ENCODE measurements around the gene ZCCHC12. TPM values are rescaled to one million over a fixed set of nuclear protein-coding genes. Genes with fewer than 3 reads are reported as not detected.
A peak's percentile ranks its signal among the peaks of the same experiment; 100 is the strongest.
"Not testable (repeated sequence)": the region's sequence is repeated elsewhere in the genome, so short reads cannot be mapped to it uniquely, and the experiment has no call there.

Gene ZCCHC12
- polyA plus RNA-seq (ENCODE audit: insufficient read length in 4 of 4) = 1 to 10 TPM; 1.1 to 1.4 (median 1.2) TPM

DNA sequence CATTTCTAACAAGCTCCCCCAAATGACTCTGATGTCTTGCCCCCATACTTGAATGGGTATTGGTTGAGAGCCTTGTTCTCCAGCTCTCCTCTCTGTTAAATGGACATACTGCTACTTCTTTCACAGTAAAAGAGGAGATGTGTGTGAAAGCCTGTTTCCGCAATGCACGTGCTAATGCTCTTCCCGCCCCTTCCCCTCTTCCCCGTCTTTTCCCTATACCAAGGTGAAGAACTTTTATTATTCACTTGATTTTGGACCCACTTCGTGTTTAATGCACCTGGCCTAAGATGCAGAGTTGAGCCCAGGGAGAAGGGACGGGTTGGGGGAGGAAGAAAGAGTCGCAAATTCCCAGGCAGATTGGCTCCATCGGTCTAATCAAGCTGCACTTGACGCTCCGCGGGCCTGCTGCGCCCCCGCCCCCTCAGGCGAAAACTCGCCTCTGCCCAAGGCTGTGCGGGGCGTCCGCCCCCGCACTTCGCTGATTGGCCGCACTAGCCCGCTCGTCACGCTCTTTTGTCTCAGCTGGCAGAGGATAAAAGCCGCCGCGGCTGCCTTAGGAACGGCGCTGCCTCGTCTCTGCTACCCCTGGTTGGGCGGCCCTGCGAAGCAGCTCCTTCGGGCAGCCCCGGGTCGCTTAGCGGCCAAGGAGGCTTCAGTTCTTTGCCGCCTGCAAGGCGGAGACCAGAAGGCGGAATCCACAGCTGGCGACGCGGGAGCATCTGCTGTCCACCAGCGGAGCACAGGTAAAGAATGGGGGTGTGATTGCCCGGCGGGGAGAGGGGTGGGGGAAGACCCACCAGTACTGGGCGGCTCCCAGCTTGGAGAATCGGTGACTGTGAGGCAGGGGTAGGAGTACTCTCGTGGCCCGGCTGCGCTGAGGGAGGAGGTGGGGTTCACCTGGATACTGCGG is at the start of gene ZCCHC12:
TSS of gene ZCCHC12 (plus strand) at position 562 of the 910 bp plus-strand sequence. CDS start 1,421 bp downstream, outside the sequence.
- peak in 2 of 4 donors; percentile 42 to 49 for DNase-seq (ENCODE audit: low read depth in 4 of 4, low spot score in 2 of 4)

DNA sequence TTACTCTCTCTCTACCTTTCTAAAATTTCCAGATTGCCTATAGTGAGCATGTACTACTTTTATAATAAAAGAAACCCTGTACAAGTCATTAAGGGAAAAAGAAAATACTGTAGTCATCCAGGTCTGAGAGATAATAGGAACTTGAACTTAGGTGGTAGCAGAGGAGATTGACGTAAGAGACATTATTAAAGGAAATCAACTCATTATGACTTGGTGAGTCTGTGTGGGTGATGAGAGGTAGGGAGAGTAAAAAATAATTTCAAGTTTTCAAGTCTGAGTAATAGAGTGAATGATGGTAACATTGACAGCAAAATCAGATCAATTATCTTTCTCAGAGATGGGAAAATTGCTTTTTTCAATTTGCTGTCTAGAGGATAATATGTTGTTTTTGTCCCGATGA is 44.0 kb upstream of the ZCCHC12 start:
- no peak for DNase-seq (ENCODE audit: low read depth in 4 of 4, low spot score in 2 of 4)

DNA sequence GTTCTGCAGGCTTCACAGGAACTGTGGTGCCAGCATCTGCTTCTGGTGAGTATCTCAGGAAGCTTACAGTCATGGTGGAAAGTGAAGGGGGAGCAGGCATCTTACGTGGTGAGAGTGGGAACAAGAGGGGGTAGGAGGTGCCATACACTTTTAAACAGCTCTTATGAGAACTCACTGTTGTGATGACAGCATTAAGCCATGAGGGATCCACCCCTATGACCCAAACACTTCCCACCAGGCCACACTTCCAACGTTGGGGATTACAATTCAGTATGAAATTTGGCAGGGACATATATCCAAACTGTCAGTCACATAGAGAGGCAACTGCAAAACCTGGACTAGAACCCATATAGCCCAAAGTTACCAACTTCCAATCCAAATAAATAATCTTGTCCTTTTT is 43.1 kb upstream of the ZCCHC12 start:
- DNase-seq (ENCODE audit: low read depth in 4 of 4, low spot score in 2 of 4) = no peak

DNA sequence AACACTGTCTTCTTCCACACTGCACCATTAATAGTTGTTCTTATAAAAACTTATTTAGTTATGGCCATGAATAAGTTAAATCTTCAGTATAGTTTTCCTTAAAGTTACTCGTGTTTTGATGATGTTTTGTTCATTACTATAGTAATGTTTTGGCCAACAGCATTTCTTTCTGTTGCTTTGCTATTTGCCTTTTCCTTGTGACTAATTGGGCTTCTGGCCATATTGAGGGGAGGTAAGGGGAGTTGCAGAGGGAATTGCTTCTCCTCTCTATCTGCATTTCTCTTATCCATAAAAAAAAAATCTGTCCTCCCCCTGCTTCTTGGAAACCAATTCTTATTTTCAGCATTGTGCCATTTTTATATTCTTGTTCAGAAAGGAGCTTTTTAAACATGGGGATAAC is 42.7 kb upstream of the ZCCHC12 start:
- no peak for DNase-seq (ENCODE audit: low read depth in 4 of 4, low spot score in 2 of 4)

DNA sequence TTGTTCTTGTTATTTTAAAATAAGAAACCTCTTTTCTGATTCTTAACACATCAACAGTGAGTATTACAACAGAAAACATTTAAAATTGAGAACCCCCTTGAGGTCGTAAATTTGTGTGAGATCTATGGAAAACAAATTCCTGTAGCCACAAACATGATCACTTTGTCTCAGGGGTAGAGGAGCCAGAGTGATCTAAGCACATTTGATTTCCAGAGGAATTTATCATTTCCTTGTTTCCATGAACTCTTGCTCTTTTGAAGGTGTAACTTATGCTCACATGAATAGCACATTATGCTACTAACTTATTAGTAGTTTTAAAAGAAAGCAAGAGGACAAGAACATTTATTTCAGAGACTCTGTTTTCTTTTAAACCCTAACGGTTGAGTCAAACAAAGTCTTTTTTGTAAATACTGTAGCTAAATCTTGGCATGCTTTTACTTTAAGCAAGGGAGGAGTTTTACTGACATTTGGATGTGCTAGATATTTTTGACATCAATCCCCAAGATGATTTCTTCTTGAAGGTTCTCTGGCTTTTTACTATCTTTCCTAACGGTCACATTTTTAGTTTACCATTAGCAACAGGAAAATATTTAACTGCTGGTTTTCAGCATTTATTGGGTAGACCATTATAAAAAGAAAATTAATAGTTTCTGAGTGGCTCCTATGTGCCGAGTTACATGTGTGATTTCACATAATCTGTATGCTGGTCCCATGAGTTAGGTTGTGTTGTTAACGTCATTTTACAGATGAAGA is 27.9 kb upstream of the ZCCHC12 start:
- no peak for DNase-seq (ENCODE audit: low read depth in 4 of 4, low spot score in 2 of 4)

DNA sequence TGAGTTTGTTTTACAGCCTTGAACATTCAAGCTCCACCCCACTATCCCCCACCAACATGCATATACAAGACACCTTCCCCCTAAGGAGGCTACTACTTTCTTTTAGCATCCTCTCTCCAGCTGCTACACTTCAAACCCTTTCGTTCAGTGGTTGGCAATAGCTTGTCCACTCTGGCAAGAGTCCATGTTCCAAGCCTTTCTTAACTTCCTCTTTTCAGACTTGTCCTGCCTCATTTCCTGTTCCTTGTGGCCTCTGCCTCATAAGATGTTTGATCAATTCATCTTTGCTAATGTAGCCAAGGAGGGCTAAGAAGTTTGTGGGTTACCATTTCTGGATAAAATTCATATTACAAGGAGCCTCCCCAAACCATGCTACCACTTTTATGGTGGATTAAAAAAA is 20.8 kb upstream of the ZCCHC12 start:
- DNase-seq (ENCODE audit: low read depth in 4 of 4, low spot score in 2 of 4) = no peak

DNA sequence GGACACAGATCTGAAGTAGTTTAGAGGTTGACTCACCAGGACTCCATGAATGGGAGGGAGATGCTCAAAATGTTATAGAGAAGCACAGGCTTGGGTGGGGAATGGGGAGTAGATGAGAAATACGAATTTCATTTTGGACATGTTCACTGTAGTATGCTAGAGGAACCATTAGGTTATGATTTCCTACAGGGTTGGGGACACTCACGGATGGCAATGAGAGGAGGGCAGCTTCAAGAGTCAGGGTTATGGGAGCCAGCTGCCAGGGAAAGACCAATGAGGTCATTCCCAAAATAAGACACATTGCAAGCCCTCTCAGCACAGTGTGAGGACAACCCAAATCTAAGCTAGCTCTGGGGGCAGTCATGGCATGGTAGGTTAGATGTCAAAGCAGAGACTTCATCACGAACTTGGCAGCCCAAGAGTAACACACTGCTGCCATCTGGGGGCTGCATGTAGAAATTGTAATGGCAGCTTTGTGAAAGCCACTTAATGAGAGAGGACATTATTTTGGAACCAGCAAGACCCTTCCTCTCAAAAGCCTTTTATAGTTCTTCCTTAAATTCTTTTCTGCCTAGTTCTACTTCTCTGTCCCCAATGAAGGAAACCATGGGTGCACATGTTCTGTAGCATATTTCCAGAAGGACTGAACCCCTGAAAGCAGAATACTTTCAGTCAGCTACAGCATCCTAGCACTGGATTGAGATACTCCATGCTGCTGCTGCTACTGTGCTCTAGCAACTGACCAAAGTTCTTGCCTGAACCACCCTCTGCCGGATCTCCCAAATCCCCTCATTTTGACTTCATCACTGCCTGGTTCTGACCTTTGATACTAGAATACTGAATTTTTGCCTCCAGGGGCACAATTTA is 16.2 kb upstream of the ZCCHC12 start:
- no peak for DNase-seq (ENCODE audit: low read depth in 4 of 4, low spot score in 2 of 4)

DNA sequence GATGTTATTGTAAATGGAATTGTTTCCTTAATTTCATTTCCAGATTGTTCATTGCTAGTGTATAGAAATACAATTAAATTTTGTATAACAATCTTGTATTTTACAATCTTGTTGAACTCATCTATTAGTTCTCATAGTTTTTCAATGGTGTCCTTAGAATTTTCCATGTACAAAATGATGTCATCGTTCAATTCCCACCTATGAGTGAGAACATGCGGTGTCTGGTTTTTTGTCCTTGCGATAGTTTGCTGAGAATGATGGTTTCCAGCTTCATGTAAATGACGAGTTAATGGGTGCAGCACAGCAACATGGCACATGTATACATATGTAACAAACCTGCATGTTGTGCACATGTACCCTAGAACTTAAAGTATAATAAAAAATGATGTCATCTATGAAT is 6.4 kb upstream of the ZCCHC12 start:
- DNase-seq (ENCODE audit: low read depth in 4 of 4, low spot score in 2 of 4) = not testable (repeated sequence)

DNA sequence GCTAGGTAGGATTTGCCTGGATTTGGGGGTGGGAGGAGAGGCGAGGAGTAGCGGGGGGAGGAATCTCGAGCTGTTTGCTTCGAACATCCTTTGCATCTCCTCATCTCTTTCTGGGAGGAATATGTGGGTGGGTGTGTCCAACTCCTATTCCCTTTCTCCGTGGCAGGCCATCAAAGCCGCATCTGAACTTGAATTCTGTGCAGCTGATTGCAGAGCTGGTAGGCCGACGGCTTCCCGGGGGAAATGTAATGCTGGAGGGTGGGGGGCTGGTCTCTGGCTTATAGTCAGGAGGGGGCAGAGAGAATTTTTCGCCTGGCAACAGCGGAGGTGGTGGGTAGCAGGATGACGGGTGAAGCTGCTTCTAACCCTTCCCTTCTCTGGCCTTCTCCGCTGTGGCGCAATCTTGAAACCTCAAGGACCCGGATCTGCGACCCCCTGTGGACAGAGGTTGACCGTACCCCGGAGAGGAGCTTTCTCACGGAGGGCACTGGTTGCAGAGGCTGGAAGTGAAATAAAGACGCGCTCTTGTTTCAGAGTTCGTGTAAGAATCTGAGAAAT is 628 bp downstream of the ZCCHC12 start:
- DNase-seq (ENCODE audit: low read depth in 4 of 4, low spot score in 2 of 4) = no peak

DNA sequence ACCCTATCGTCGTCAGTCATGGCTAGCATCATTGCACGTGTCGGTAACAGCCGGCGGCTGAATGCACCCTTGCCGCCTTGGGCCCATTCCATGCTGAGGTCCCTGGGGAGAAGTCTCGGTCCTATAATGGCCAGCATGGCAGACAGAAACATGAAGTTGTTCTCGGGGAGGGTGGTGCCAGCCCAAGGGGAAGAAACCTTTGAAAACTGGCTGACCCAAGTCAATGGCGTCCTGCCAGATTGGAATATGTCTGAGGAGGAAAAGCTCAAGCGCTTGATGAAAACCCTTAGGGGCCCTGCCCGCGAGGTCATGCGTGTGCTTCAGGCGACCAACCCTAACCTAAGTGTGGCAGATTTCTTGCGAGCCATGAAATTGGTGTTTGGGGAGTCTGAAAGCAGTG is 1.6 kb downstream of the ZCCHC12 start:
- DNase-seq (ENCODE audit: low read depth in 4 of 4, low spot score in 2 of 4) = no peak

DNA sequence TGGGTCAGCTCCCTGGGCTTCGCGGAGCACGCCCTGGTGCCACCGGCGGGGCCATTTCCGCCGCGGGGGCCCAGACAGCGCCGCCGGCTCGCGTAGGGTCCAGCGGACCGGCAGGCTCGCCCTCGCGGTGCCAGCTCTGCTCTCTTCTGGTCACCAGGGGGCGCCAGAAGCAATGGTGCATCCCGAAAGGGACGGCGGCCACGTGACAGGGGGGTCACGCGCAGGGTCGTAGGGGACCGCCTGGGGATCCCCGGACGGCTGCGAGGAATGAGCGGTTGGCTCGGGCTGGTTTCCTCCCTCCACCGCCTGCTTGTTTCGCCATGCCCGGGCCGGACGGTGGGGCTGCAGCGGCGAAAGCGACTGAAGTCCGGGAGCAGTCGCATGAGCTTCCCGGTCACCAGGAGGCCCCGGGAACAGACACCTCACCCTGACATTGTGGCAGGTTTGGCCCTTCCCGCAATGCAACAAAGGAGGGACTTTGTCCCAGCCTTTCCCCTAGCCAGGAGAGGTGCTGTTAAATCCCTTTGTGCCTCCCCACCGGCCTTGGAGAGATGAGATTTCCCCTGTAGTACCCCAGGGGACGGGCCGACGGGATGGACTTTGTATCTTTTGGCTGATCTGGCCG is 15.8 kb downstream of the ZCCHC12 start:
- DNase-seq (ENCODE audit: low read depth in 4 of 4, low spot score in 2 of 4) = peak in 1 of 4 donors; percentile 45

DNA sequence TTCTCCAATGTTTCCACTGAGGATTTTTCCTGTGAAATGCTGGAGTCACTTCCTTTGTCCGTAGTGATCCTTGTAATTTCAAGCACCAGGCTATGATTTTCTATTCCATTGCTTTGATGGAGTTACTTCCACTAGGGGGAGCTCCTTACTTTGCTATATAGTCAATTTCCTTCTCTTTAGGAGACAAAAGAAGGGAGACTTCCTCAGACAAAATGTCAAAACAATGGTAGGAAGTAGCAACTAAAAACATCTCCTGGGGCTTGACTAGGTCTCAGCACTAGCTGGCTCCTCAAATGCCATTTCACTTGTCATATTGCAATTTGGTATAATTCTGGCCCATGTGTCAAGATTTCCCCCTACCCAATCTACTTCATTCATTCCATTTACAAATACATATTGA is 24.1 kb downstream of the ZCCHC12 start:
- DNase-seq (ENCODE audit: low read depth in 4 of 4, low spot score in 2 of 4) = peak in 1 of 4 donors; percentile 43

DNA sequence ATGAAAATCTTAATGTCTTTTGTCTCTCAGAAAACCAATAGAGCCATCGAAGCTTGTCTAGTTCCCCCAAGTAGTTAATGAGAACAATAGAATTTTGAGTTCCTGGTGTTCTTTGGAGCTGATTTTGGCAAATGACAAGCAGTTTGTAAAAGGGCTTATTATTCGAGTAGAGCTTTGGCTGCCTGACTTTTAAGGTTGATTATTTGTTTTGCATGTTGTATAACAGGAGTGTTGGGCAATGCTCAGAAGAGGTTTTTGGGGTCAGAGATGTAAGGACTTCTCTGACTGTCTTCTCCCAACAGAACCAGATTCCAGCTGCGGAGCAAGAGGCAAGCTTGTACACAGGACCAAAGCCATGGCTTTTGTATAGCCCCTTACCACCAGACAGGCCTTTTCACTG is 30.0 kb downstream of the ZCCHC12 start:
- no peak for DNase-seq (ENCODE audit: low read depth in 4 of 4, low spot score in 2 of 4)

DNA sequence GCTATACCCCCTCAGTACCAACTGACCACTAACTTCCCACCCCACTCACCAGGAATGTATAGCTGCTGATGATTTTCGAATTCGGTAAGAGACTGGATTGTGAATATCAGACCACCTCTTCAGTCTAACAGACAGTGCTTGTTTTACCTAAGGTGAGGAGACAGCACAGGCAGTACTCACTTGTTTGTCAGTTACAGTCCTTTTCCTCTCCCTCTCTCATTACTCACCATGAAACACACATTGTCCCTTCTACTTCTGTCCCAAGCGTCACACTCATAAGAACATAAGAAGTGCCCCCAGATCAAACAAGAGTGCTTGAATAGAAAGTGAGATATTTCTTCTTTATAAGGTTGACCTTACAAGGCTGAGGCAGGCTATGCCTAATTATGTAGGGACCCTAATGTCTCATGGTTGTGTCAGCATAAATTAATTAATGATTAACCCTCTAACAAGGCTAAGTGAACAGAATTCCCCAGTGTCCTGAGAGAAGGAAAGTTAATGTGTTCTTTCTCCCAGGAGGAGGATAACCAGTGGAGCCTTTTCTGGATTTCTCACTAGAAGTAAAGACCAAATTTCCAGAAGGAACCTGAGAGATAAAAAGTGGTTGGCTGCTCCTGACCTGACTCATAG is 32.2 kb downstream of the ZCCHC12 start:
- no peak for DNase-seq (ENCODE audit: low read depth in 4 of 4, low spot score in 2 of 4)

DNA sequence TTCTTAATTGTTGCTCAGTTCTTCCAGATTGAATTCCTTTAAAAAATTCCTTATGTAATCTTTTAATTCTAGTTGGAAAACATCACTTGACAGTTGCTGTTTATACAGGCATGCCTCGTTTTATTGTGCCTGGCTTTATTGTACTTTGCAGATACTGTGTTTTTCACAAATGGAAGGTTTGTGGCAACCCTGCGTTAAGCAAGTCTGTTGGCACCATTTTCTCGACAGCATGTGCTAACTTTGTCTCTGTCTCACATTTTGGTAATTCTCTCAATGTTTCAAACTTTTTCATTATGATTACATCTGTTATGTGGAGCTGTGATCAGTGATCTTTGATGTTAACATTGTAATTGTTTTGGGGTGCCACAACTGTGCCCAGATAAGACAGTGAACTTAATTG is 33.4 kb downstream of the ZCCHC12 start:
- DNase-seq (ENCODE audit: low read depth in 4 of 4, low spot score in 2 of 4) = no peak

DNA sequence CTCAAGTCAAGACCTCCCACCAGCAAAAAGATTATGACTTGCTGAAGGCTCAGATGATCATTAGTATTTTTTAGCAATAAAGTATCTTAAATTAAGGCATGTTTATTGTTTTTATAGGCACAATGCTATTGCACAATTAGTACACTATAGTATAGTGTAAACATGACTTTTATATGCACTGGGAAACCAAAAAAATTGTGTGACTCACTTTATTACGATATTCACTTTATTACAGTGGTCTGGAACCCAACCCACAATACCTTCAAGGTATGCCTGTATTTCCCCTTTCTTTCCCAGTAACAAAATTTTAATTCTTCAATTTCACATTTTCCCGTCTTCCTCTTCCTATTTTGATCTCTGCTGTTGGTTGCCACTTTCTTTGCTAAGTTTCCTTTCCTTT is 37.7 kb downstream of the ZCCHC12 start:
- no peak for DNase-seq (ENCODE audit: low read depth in 4 of 4, low spot score in 2 of 4)

DNA sequence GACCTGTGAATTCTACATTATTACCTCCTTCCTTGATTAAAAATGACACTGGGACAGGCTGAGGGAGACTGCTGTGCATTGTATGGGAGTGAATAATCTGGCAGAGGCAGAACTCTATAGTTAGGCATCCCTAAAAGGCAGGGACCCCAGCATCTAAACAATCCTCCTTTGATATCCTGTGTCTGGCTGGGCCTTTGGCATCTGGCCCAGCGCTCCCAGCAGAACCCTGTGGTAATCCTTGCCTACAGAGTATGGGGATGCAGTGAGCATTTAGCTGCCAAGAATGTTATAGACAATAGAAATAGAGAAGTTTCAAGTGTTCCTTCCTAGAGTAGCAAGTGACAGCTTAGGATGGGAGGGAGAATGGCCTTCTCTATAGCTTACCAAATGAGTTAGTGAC is 38.5 kb downstream of the ZCCHC12 start:
- DNase-seq (ENCODE audit: low read depth in 4 of 4, low spot score in 2 of 4) = no peak

DNA sequence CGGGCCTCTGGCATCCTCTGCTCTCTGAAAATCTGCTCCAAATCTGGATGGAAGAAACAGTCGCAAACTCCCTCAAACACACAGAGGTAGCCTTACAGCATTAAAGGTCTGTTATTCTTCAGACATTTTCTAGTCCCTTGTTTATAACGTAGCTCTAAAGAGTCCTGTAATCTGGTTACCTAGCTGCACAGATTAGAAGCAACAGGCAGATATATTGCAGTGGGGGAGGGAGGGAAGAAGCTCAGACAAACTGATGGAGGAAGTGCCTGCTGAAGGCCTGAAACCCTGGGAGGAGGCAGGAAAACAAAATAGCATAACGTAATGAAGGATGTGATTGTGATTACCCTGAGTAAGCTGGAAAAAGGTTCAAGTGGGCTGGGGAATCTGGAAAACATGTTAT is 39.4 kb downstream of the ZCCHC12 start:
- DNase-seq (ENCODE audit: low read depth in 4 of 4, low spot score in 2 of 4) = no peak

DNA sequence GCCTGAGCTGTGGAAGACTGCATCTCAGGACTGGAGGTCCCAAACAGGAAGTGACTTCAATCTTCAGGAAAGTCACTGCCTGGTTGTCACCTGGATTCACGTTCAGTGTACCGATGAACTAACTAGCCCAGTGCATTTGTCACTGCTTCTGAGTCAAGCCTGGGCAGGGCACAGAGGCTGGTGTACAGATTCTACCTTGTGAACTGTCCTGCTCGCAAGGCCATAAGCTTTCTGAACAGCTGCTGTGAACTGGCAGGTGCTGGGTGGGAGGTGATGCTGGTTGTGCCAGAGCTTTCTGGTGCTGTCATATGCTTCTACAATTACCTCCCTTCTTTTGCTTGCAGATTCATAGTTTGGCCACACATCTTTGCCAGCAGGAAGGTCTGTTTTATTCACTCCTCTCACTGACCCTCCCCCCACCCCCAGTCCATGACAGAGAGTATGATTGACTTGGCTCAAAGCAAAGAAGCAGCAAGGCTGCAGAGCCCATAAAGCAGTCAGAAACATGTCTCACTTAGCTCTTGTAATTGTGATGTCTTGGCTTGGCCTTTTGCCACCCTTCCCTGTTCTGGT is 40.5 kb downstream of the ZCCHC12 start:
- DNase-seq (ENCODE audit: low read depth in 4 of 4, low spot score in 2 of 4) = no peak
